H1 (cell line): ENCODE results near the gene PLD3. TPM values are rescaled to one million over a fixed set of nuclear protein-coding genes. Genes with fewer than 3 reads are reported as not detected.

Source experiments
- CREB1 ChIP-seq: IDR thresholded peaks from 2 replicates; pipeline ENCODE4 v1.6.1; 2012; ENCODE audit warnings: inconsistent platforms
- RBBP5 ChIP-seq: IDR thresholded peaks from 2 replicates; pipeline ENCODE4 v1.7.1; 2012; ENCODE audit warnings: low read depth, mild to moderate bottlenecking, inconsistent platforms, low read length, moderate library complexity, borderline replicate concordance
- SIN3A ChIP-seq, 2 experiments: IDR thresholded peaks in 1 of 2; conservative IDR thresholded peaks in 1 of 2; 2 replicates each; pipeline ENCODE4 v1.6.1; 2011 to 2012; ENCODE audit warnings: low read length in 2 of 2, improper control_type of control experiment in 1 of 2, low read depth in 1 of 2, mild to moderate bottlenecking in 1 of 2
- SIX5 ChIP-seq: IDR thresholded peaks from 2 replicates; pipeline ENCODE4 v1.6.1; 2011; ENCODE audit warnings: mild to moderate bottlenecking, low read depth, low read length
- SP2 ChIP-seq: IDR thresholded peaks from 2 replicates; pipeline ENCODE4 v1.6.1; 2012; ENCODE audit warnings: mild to moderate bottlenecking, low read length, inconsistent platforms
- polyA plus RNA-seq, 7 experiments: library from polyadenylated mRNA; depleted of rRNA in 3 of 7; stranded (reverse) in 5 of 7; unstranded in 2 of 7; fragments of >200 nt in 5 of 7; fragments of 200-250 nt in 2 of 7; gene quantifications; 1 replicate in 5 of 7; 2 replicates in 1 of 7; 4 replicates in 1 of 7; pipeline versions ENCODE4 v1.2.1 to v1.2.3, GENCODE V29; 2011 to 2013; ENCODE audit warnings: missing spikeins in 2 of 7, mixed read lengths in 2 of 7
- total RNA-seq: library from RNA; stranded (reverse); fragmentation: NEBNext Ultra II Directional; extraction: Animal tissue kit (Norgen Biotek cat#: 25700); gene quantifications from 2 replicates; pipeline ENCODE4 v1.2.1, GENCODE V29; 2021
- TF ChIP-seq, protein P1 (sequence below): IDR thresholded peaks from 2 replicates; pipeline ENCODE4 v1.6.1; 2012; ENCODE audit warnings: inconsistent platforms

PLD3 gene
- total and polyA plus RNA-seq, 2 of the 8 experiments (the other 6 are each of a cell fraction or from before 2014, with no cell fraction given): 180 to 543 TPM

DNA sequence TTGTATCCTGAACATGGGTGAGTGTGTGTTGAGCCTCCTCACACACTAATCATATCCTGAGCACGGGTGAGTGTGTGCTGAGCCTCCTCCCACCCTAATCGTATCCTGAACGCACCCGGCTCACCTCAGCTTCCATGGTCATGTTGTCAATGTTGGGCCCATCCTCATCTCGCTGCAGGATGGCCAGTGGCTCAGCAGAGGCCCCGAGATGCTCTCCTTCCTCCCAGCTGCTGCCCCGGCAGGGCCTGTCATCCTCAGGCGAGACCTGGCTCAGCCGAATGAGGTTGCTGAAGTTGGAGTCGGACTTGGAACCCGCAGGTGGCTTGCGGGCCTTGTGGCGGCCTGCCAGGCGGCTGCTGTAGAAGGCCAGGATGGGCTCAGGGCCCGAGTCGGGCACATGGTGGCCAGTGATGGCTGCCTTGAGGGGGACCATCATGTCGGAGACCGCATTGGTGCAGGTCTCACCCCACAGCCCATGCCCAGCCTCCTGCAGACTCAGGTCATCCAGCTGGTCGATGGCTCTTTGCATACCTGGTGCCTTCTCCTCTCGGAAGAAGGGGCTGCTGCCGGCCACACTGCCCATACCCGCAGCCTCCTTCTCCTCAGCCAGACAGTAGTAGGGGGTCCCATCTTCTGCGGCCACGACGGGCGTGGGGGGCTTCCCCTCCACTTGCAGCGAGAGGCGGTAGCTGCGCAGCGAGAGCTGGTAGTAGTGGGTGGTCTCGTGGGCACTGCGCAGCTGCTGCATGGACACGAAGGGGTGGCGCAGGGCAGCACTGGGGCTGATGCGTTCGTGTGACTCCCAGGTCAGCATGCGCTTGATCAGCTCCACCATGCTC, 31.9 kb downstream of the PLD3 start (continued):
- TF ChIP-seq, protein P1, sequence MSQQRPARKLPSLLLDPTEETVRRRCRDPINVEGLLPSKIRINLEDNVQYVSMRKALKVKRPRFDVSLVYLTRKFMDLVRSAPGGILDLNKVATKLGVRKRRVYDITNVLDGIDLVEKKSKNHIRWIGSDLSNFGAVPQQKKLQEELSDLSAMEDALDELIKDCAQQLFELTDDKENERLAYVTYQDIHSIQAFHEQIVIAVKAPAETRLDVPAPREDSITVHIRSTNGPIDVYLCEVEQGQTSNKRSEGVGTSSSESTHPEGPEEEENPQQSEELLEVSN: no peak
- TF ChIP-seq SP2: no peak
- TF ChIP-seq SIN3A (conservative IDR thresholded peaks at IDR 0.05 in 1 of 2, IDR thresholded peaks at IDR 0.05 in 1 of 2; ENCODE audit: low read depth in 1 of 2, low read length in 2 of 2): no peak
- TF ChIP-seq RBBP5: no peak
- no peak for TF ChIP-seq SIX5
- TF ChIP-seq CREB1: no peak
- TF ChIP-seq, all 59 proteins: peak for 0
